Activated CD8-positive, alpha-beta memory T cell treated with anti-CD3 and anti-CD28 coated beads, Interleukin-2, amount 10 ng/mL, durations not matched to agents 7 days and 5 days (primary cell): ENCODE results near the gene KLRG1. TPM values are rescaled to one million over a fixed set of nuclear protein-coding genes. Genes with fewer than 3 reads are reported as not detected.
A peak's percentile ranks its signal among the peaks of the same experiment; 100 is the strongest.

Experiments used
- ATAC-seq: fragments of 150-1000 bp; cut with Tn5 transposase; one replicate; pipeline ENCODE4 v1.10.0; 2021; ENCODE audit warnings: moderate library complexity
- CTCF ChIA-PET: fragments of 350-600 bp; sonication (Branson Sonifier 250); formaldehyde crosslinking; loops from one replicate; lab custom pipeline; 2021; ENCODE audit warnings: antibody characterized with exemption; lab: Charles Lee
- DNase-seq: peaks from one replicate; pipeline ENCODE4 v3.0.0-alpha.2; 2020
- H3K27ac Mint-ChIP-seq: one replicate; pipeline ENCODE4 v1.8.0; 2021; ENCODE audit warnings: mild to moderate bottlenecking, mixed read lengths
- H3K27me3 Mint-ChIP-seq: one replicate; pipeline ENCODE4 v1.8.0; 2021; ENCODE audit warnings: mixed read lengths
- H3K36me3 Mint-ChIP-seq: one replicate; pipeline ENCODE4 v1.8.0; 2021; ENCODE audit warnings: mild to moderate bottlenecking, mixed read lengths
- H3K4me1 Mint-ChIP-seq: one replicate; pipeline ENCODE4 v1.8.0; 2021; ENCODE audit warnings: mixed read lengths
- H3K4me3 Mint-ChIP-seq: one replicate; pipeline ENCODE4 v1.8.0; 2021; ENCODE audit warnings: mild to moderate bottlenecking, moderate library complexity, mixed read lengths
- H3K9me3 Mint-ChIP-seq: one replicate; pipeline ENCODE4 v1.8.0; 2022; ENCODE audit warnings: low read depth, mixed read lengths
- total RNA-seq, 2 experiments: library from RNA; stranded (reverse); gene quantifications; one replicate each; pipeline ENCODE4 v1.2.3, GENCODE V29; 2021

The KLRG1 gene
- total RNA-seq, 2 experiments from 2014 or later = 4.3 to 5.6 TPM

- DNase-seq = no peak
- peaks cover 8% of the 10 kb centered on the region for H3K4me1 Mint-ChIP-seq
- H3K4me3 Mint-ChIP-seq = no peak overlapping the region
These were observed 46.9 kb downstream of the KLRG1 start for GRCh38 chr12:9036227-9036626.

GRCh38 chr12:9037431-9037830, 48.1 kb downstream of the KLRG1 start:
- Mint-ChIP-seq H3K9me3 (no peaks in the 10 kb centered on the region), H3K27me3 (peaks cover 7% of the 10 kb centered on the region), H3K4me1 (peaks cover 8% of the 10 kb centered on the region), H3K36me3 (peaks cover 3% of the 10 kb centered on the region), H3K4me3 (no peak overlapping the region), H3K27ac (no peak overlapping the region)
- CTCF ChIA-PET = interaction anchor here (0.8 to 5.3 kb wide), 4 partner anchors 12 to 1951 kb away, joined by 3 to 71 read pairs (median 5); partner anchors contain the start of gene M6PR
- ATAC-seq (no peak), DNase-seq (no peak)

More at GRCh38 chr12:9036227-9036626, 46.9 kb downstream of the KLRG1 start:
- ATAC-seq = no peak
- Mint-ChIP-seq H3K9me3 (no peaks in the 10 kb centered on the region), H3K27ac (no peak overlapping the region), H3K36me3 (peaks cover 3% of the 10 kb centered on the region), H3K27me3 (peaks cover 7% of the 10 kb centered on the region)
- CTCF ChIA-PET = interaction anchor here (0.9 to 5.3 kb wide), 4 partner anchors 14 to 320 kb away, joined by 3 to 71 read pairs (median 5); partner anchors contain the start of gene M6PR

GRCh38 chr12:9039397-9039977, 50.1 kb downstream of the KLRG1 start:
- peaks cover 3% of the 10 kb centered on the region for H3K36me3 Mint-ChIP-seq
- DNase-seq (no peak), ATAC-seq (peak; percentile 61)
- CTCF ChIA-PET = interaction anchor here (0.7 to 5.3 kb wide), 8 partner anchors 8 to 149 kb away, joined by 3 to 71 read pairs (median 4); partner anchors contain the start of gene M6PR
- H3K27me3 Mint-ChIP-seq = peaks cover 11% of the 10 kb centered on the region
- peaks cover 8% of the 10 kb centered on the region for H3K4me1 Mint-ChIP-seq
- no peak overlapping the region for H3K4me3 Mint-ChIP-seq
- no peaks in the 10 kb centered on the region for H3K9me3 Mint-ChIP-seq
- no peak overlapping the region for H3K27ac Mint-ChIP-seq

GRCh38 chr12:9040484-9041186, 51.3 kb downstream of the KLRG1 start:
- ATAC-seq (no peak), DNase-seq (no peak)
- H3K4me3 Mint-ChIP-seq = no peak overlapping the region
- no peak overlapping the region for H3K27ac Mint-ChIP-seq
- peaks cover 13% of the 10 kb centered on the region for H3K27me3 Mint-ChIP-seq
- H3K36me3 Mint-ChIP-seq = no peaks in the 10 kb centered on the region
- peaks cover 8% of the 10 kb centered on the region for H3K4me1 Mint-ChIP-seq
- no peaks in the 10 kb centered on the region for H3K9me3 Mint-ChIP-seq
- CTCF ChIA-PET = interaction anchor here (1.8 to 2.5 kb wide), 2 partner anchors 9 to 91 kb away, joined by 5 to 9 read pairs; partner anchors contain the start of gene M6PR

GRCh38 chr12:9041321-9041720, 52.0 kb downstream of the KLRG1 start:
- H3K27ac Mint-ChIP-seq = no peak overlapping the region
- H3K27me3 Mint-ChIP-seq = peaks cover 13% of the 10 kb centered on the region
- H3K4me1 Mint-ChIP-seq = peaks cover 11% of the 10 kb centered on the region
- CTCF ChIA-PET = interaction anchor here (0.8 to 2.5 kb wide), 6 partner anchors 8 to 497 kb away, joined by 3 to 9 read pairs (median 4); partner anchors contain the start of gene M6PR
- H3K9me3 Mint-ChIP-seq = no peaks in the 10 kb centered on the region
- no peak for ATAC-seq
- no peak overlapping the region for H3K4me3 Mint-ChIP-seq
- no peaks in the 10 kb centered on the region for H3K36me3 Mint-ChIP-seq
- no peak for DNase-seq

- Mint-ChIP-seq H3K9me3 (no peaks in the 10 kb centered on the region), H3K27ac (no peak overlapping the region), H3K4me3 (no peak overlapping the region), H3K4me1 (peaks cover 9% of the 10 kb centered on the region), H3K36me3 (no peaks in the 10 kb centered on the region), H3K27me3 (peaks cover 10% of the 10 kb centered on the region)
- CTCF ChIA-PET = interaction anchor here (1.2 kb wide), 1 partner anchor 94 kb away, joined by 3 read pairs; the partner anchor contains the start of gene M6PR
- ATAC-seq (no peak), DNase-seq (no peak)
These were observed 54.4 kb downstream of the KLRG1 start for GRCh38 chr12:9043766-9044165.

GRCh38 chr12:9047105-9047504, 57.8 kb downstream of the KLRG1 start:
- DNase-seq (no peak), ATAC-seq (no peak)
- H3K9me3 Mint-ChIP-seq = no peaks in the 10 kb centered on the region
- H3K4me1 Mint-ChIP-seq = peaks cover 7% of the 10 kb centered on the region
- no peaks in the 10 kb centered on the region for H3K36me3 Mint-ChIP-seq
- H3K4me3 Mint-ChIP-seq = no peak overlapping the region
- peaks cover 8% of the 10 kb centered on the region for H3K27me3 Mint-ChIP-seq
- CTCF ChIA-PET = interaction anchor here (0.6 to 6.8 kb wide), 4 partner anchors 8 to 382 kb away, joined by 3 to 101 read pairs (median 3); partner anchors contain the start of gene M6PR
- no peak overlapping the region for H3K27ac Mint-ChIP-seq

- peaks cover 4% of the 10 kb centered on the region for H3K27me3 Mint-ChIP-seq
- H3K27ac Mint-ChIP-seq = no peak overlapping the region
- H3K4me3 Mint-ChIP-seq = no peak overlapping the region
- CTCF ChIA-PET = interaction anchor here (0.8 to 6.8 kb wide), 28 partner anchors 10 to 655 kb away, joined by 3 to 101 read pairs (median 5); partner anchors contain the start of genes M6PR and PHC1
- peaks cover 7% of the 10 kb centered on the region for H3K4me1 Mint-ChIP-seq
- H3K36me3 Mint-ChIP-seq = no peaks in the 10 kb centered on the region
- ATAC-seq (no peak), DNase-seq (no peak)
- H3K9me3 Mint-ChIP-seq = no peaks in the 10 kb centered on the region
These were observed 59.6 kb downstream of the KLRG1 start for GRCh38 chr12:9048930-9049329.

- Mint-ChIP-seq H3K4me3 (no peak overlapping the region), H3K27ac (no peak overlapping the region), H3K27me3 (peaks cover 4% of the 10 kb centered on the region), H3K36me3 (no peaks in the 10 kb centered on the region), H3K9me3 (no peaks in the 10 kb centered on the region), H3K4me1 (peaks cover 7% of the 10 kb centered on the region)
- peak; percentile 76 for ATAC-seq
- CTCF ChIA-PET = interaction anchor here (0.8 to 6.8 kb wide), 33 partner anchors 8 to 654 kb away, joined by 3 to 101 read pairs (median 5); partner anchors contain the start of genes M6PR and PHC1
- DNase-seq = no peak
These were observed 60.3 kb downstream of the KLRG1 start for GRCh38 chr12:9049520-9050133.

GRCh38 chr12:9050521-9051157, 61.3 kb downstream of the KLRG1 start:
- Mint-ChIP-seq H3K27ac (no peak overlapping the region), H3K4me1 (peaks cover 7% of the 10 kb centered on the region), H3K27me3 (peaks cover 3% of the 10 kb centered on the region), H3K9me3 (no peaks in the 10 kb centered on the region), H3K4me3 (no peak overlapping the region), H3K36me3 (no peaks in the 10 kb centered on the region)
- ATAC-seq (no peak), DNase-seq (no peak)
- CTCF ChIA-PET = interaction anchor here (0.6 to 6.8 kb wide), 25 partner anchors 9 to 653 kb away, joined by 3 to 101 read pairs (median 5); partner anchors contain the start of genes M6PR and PHC1

- Mint-ChIP-seq H3K27me3 (peaks cover 3% of the 10 kb centered on the region), H3K4me1 (peaks cover 6% of the 10 kb centered on the region), H3K9me3 (no peaks in the 10 kb centered on the region), H3K4me3 (no peak overlapping the region), H3K27ac (no peak overlapping the region), H3K36me3 (no peaks in the 10 kb centered on the region)
- ATAC-seq (no peak), DNase-seq (no peak)
- CTCF ChIA-PET = interaction anchor here (0.6 to 6.8 kb wide), 8 partner anchors 9 to 394 kb away, joined by 3 to 101 read pairs (median 3); partner anchors contain the start of gene M6PR
These were observed 61.8 kb downstream of the KLRG1 start for GRCh38 chr12:9051158-9051550.

- no peak for ATAC-seq
- Mint-ChIP-seq H3K4me1 (peaks cover 3% of the 10 kb centered on the region), H3K9me3 (no peaks in the 10 kb centered on the region), H3K36me3 (no peaks in the 10 kb centered on the region), H3K27ac (no peak overlapping the region), H3K27me3 (peaks cover 3% of the 10 kb centered on the region), H3K4me3 (no peak overlapping the region)
- CTCF ChIA-PET = interaction anchor here (1.4 kb wide), 1 partner anchor 396 kb away, joined by 3 read pairs; no protein-coding TSS in a partner anchor
- DNase-seq = no peak
These were observed 63.3 kb downstream of the KLRG1 start for GRCh38 chr12:9052610-9053009.
